Mesothelial cell of epicardium (in vitro differentiated cells): ENCODE measurements around the gene CCSER1. TPM values are rescaled to one million over a fixed set of nuclear protein-coding genes. Genes with fewer than 3 reads are reported as not detected.
"Not testable (repeated sequence)": the region's sequence is repeated elsewhere in the genome, so short reads cannot be mapped to it uniquely, and the experiment has no call there.

Experiments used
- DNase-seq, 2 experiments: peaks; one replicate each; pipeline ENCODE4 v3.0.0; 2021; ENCODE audit warnings: low spot score in 2 of 2; ENCODE audit not compliant: unreplicated experiment in 2 of 2
- H3K27ac Mint-ChIP-seq: 2 replicates; pipeline ENCODE4 v1.8.0; 2021; ENCODE audit warnings: mixed read lengths
- H3K27me3 Mint-ChIP-seq: 2 replicates; pipeline ENCODE4 v1.8.0; 2021; ENCODE audit warnings: low read depth, mixed read lengths
- H3K36me3 Mint-ChIP-seq: 2 replicates; pipeline ENCODE4 v1.8.0; 2021; ENCODE audit warnings: mixed read lengths
- H3K4me1 Mint-ChIP-seq: 2 replicates; pipeline ENCODE4 v1.8.0; 2021; ENCODE audit warnings: mixed read lengths
- H3K4me3 Mint-ChIP-seq: 2 replicates; pipeline ENCODE4 v1.8.0; 2021; ENCODE audit warnings: mild to moderate bottlenecking, moderate library complexity, mixed read lengths
- H3K9me3 Mint-ChIP-seq: 2 replicates; pipeline ENCODE4 v1.8.0; 2021; ENCODE audit warnings: mixed read lengths
- CTCF ChIP-seq: fragments of 200-600 bp; sonication (generic); IDR thresholded peaks from one replicate; pipeline ENCODE4 v1.5.0; 2021; ENCODE audit warnings: antibody characterized with exemption; ENCODE audit not compliant: unreplicated experiment
- total RNA-seq: library from RNA; stranded (reverse); gene quantifications from 3 replicates; pipeline ENCODE4 v1.2.1, GENCODE V29; 2021

The CCSER1 gene
- total RNA-seq, 1 donor from 2014 or later: 7.2 TPM

GRCh38 chr4:91620952-91621351, 1493.8 kb downstream of the CCSER1 start:
- no peak for TF ChIP-seq CTCF
- no peak overlapping the region for H3K4me3 Mint-ChIP-seq
- H3K9me3 Mint-ChIP-seq: no peaks in the 10 kb centered on the region
- H3K27ac Mint-ChIP-seq: no peak overlapping the region
- H3K27me3 Mint-ChIP-seq: peaks cover 36% of the 10 kb centered on the region
- DNase-seq: no peak
- peaks cover 5% of the 10 kb centered on the region for H3K4me1 Mint-ChIP-seq
- no peaks in the 10 kb centered on the region for H3K36me3 Mint-ChIP-seq

GRCh38 chr4:91621446-91621845, 1494.3 kb downstream of the CCSER1 start:
- DNase-seq: no peak
- TF ChIP-seq CTCF: no peak
- Mint-ChIP-seq H3K27ac (no peak overlapping the region), H3K4me1 (peaks cover 5% of the 10 kb centered on the region), H3K4me3 (no peak overlapping the region), H3K36me3 (no peaks in the 10 kb centered on the region), H3K27me3 (peaks cover 41% of the 10 kb centered on the region), H3K9me3 (no peaks in the 10 kb centered on the region)

- Mint-ChIP-seq H3K4me3 (no peak overlapping the region), H3K36me3 (no peaks in the 10 kb centered on the region), H3K9me3 (no peaks in the 10 kb centered on the region), H3K27me3 (peaks cover 54% of the 10 kb centered on the region), H3K4me1 (peaks cover 5% of the 10 kb centered on the region), H3K27ac (no peak overlapping the region)
- DNase-seq: no peak
- no peak for TF ChIP-seq CTCF
Measured at GRCh38 chr4:91622925-91623602, 1495.9 kb downstream of the CCSER1 start.

- DNase-seq, H3K27ac Mint-ChIP-seq, H3K4me3 Mint-ChIP-seq, H3K9me3 Mint-ChIP-seq, H3K4me1 Mint-ChIP-seq, H3K36me3 Mint-ChIP-seq: not testable (repeated sequence)
- H3K27me3 Mint-ChIP-seq: peaks cover 54% of the 10 kb centered on the region
Measured at GRCh38 chr4:91623603-91623967, 1496.4 kb downstream of the CCSER1 start.

- H3K27ac Mint-ChIP-seq: no peak overlapping the region
- no peak overlapping the region for H3K4me3 Mint-ChIP-seq
- peaks cover 27% of the 10 kb centered on the region for H3K27me3 Mint-ChIP-seq
- no peaks in the 10 kb centered on the region for H3K4me1 Mint-ChIP-seq
- peaks cover 25% of the 10 kb centered on the region for H3K9me3 Mint-ChIP-seq
- no peaks in the 10 kb centered on the region for H3K36me3 Mint-ChIP-seq
- no peak for DNase-seq
- no peak for TF ChIP-seq CTCF
Measured at GRCh38 chr4:91630054-91630453, 1502.9 kb downstream of the CCSER1 start.

- no peak for TF ChIP-seq CTCF
- H3K36me3 Mint-ChIP-seq: no peaks in the 10 kb centered on the region
- H3K27ac Mint-ChIP-seq: no peak overlapping the region
- no peak for DNase-seq
- no peak overlapping the region for H3K4me3 Mint-ChIP-seq
- H3K4me1 Mint-ChIP-seq: no peaks in the 10 kb centered on the region
- H3K9me3 Mint-ChIP-seq: peaks cover 25% of the 10 kb centered on the region
- peaks cover 20% of the 10 kb centered on the region for H3K27me3 Mint-ChIP-seq
Measured at GRCh38 chr4:91630764-91631163, 1503.6 kb downstream of the CCSER1 start.
